Bronchial epithelial cell (primary cell): Measurements from ENCODE around the gene GFOD2. TPM values are rescaled to one million over a fixed set of nuclear protein-coding genes. Genes with fewer than 3 reads are reported as not detected.
A peak's percentile ranks its signal among the peaks of the same experiment; 100 is the strongest.

ENCODE experiments used
- DNase-seq: peaks from one replicate; pipeline ENCODE4 v3.0.0-alpha.2; 2010; ENCODE audit warnings: low read depth
- FAIRE-seq: peaks from 2 replicates; lab custom pipeline; 2011; peaks lifted over from hg19 to GRCh38; lab: Jason Lieb, UNC
- H3K27me3 ChIP-seq: 2 replicates; pipeline ENCODE4 v1.5.1; 2011; ENCODE audit warnings: low read length; ENCODE audit not compliant: control insufficient read depth, insufficient read depth
- H3K36me3 ChIP-seq: 2 replicates; pipeline ENCODE4 v1.5.1; 2011; ENCODE audit warnings: low read length; ENCODE audit not compliant: control insufficient read depth, insufficient read depth
- H3K4me3 ChIP-seq: 2 replicates; pipeline ENCODE4 v1.5.1; 2011; ENCODE audit warnings: mild to moderate bottlenecking, low read depth, low read length, control low read depth
- CTCF ChIP-seq: IDR thresholded peaks from 2 replicates; pipeline ENCODE4 v1.5.1; 2011; ENCODE audit warnings: mild to moderate bottlenecking, moderate library complexity, low read length, control low read depth, inconsistent platforms; ENCODE audit not compliant: insufficient read depth, severe bottlenecking
- total RNA-seq: library from RNA; depleted of rRNA; stranded (reverse); fragments of >200 nt; gene quantifications from 2 replicates; pipeline ENCODE4 v1.2.1, GENCODE V29; 2014

The GFOD2 gene
- total RNA-seq, 1 donor from 2014 or later, result 17.9 TPM

GRCh38 chr16:67663877-67664222 is 55.3 kb downstream of the GFOD2 start:
- FAIRE-seq, result no peak
- no peak for DNase-seq
- no peak for TF ChIP-seq CTCF

GRCh38 chr16:67663151-67663876 is 55.8 kb downstream of the GFOD2 start:
- no peak for DNase-seq
- FAIRE-seq, result no peak
- Histone ChIP-seq H3K27me3 (no peaks in the 10 kb centered on the region), H3K36me3 (peaks cover 6% of the 10 kb centered on the region), H3K4me3 (no peak overlapping the region)
- peak; percentile 34 for TF ChIP-seq CTCF

More at GRCh38 chr16:67663877-67664222, 55.3 kb downstream of the GFOD2 start:
- Histone ChIP-seq H3K4me3 (no peak overlapping the region), H3K36me3 (peaks cover 3% of the 10 kb centered on the region), H3K27me3 (no peaks in the 10 kb centered on the region)

- FAIRE-seq (no peak), DNase-seq (no peak)
- H3K27me3 ChIP-seq, result no peaks in the 10 kb centered on the region
- peaks cover 7% of the 10 kb centered on the region for H3K36me3 ChIP-seq
- no peak for TF ChIP-seq CTCF
- no peak overlapping the region for H3K4me3 ChIP-seq
Measured at GRCh38 chr16:67662653-67663010, 56.5 kb downstream of the GFOD2 start.

GRCh38 chr16:67661886-67662652 is 57.0 kb downstream of the GFOD2 start:
- H3K4me3 ChIP-seq, result no peak overlapping the region

GRCh38 chr16:67661101-67661761 is 57.9 kb downstream of the GFOD2 start:
- Histone ChIP-seq H3K36me3 (peaks cover 7% of the 10 kb centered on the region), H3K27me3 (no peaks in the 10 kb centered on the region), H3K4me3 (peak overlapping the region; percentile 98)
- FAIRE-seq, result no peak
- no peak for TF ChIP-seq CTCF
- peak; percentile 52 for DNase-seq

More at GRCh38 chr16:67661886-67662652, 57.0 kb downstream of the GFOD2 start:
- H3K36me3 ChIP-seq, result peaks cover 7% of the 10 kb centered on the region
- DNase-seq (no peak), FAIRE-seq (no peak)
- no peak for TF ChIP-seq CTCF
- H3K27me3 ChIP-seq, result no peaks in the 10 kb centered on the region
